ENCODE data around the gene KCNMB2. TPM values are rescaled to one million over a fixed set of nuclear protein-coding genes. Genes with fewer than 3 reads are reported as not detected.

Gene KCNMB2
- total RNA-seq, 1 donor from 2014 or later: not detected

- Histone ChIP-seq H3K4me3 (no peak overlapping the region), H3K27ac (no peak overlapping the region), H3K4me1 (no peaks in the 10 kb centered on the region), H3K27me3 (no peaks in the 10 kb centered on the region), H3K9me3 (no peaks in the 10 kb centered on the region), H3K36me3 (no peaks in the 10 kb centered on the region)
- no peak for TF ChIP-seq CTCF (IDR thresholded peaks at IDR 0.05)
- intact Hi-C loops (cut with DNase I): no loop called here
- DNase-seq (ENCODE audit: low spot score in 2 of 2): no peak
Measured at GRCh38 chr3:178749471-178749870, 213.2 kb downstream of the KCNMB2 start.

DNA sequence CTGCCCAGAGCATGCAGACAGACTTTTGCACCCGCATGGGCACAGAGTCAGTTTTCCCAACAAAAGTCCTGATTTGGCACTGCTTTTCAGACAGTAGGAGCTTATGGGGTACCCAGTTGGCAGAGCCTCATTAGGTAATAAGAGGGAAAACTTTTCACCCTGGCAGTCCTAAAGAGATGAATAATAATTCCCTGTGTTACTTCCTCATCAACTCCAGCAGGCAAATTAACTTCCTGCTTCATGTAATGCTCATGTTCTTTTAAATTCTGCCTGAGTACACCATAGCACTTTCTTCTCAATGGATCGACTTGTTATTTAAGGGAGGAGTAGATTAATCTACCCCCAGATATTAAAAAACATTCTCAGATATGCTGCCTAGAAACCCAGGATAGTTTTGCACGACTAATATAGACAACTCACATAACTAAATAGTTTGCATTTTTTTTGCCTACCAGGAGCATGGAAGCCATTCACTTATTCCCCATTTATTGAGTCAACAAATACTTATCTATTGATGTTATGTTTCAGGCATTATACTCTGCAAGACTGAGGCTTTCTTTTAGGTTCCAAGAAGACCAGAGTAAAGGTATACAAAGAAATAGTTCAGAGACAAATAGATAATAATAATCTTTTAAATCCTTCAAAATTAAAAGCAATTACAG, 214.5 kb downstream of the KCNMB2 start:
- H3K4me1 ChIP-seq: no peaks in the 10 kb centered on the region
- intact Hi-C loops (cut with DNase I): no loop called here

DNA sequence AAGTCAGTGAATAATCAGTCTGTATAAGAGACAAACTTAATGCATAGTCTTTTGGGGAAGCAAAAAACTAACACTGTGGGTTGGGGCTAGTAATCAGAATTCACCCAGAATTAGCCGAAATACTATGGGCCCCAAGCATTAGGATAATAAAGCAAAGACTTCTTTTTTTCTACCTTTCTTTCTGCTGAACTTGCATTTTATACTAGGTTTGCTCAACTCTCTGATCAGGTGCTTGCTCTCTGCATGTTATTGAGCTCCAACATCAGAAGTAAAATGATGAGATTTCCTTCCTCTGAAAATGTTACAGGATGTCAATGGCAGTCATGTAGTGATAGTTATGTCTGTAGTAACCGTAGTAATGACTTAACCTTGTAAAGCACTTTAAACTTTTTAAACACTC, 216.6 kb downstream of the KCNMB2 start:
- no peak overlapping the region for H3K4me3 ChIP-seq
- H3K4me1 ChIP-seq: no peaks in the 10 kb centered on the region
- H3K9me3 ChIP-seq: no peaks in the 10 kb centered on the region
- DNase-seq (ENCODE audit: low spot score in 2 of 2): no peak
- no peaks in the 10 kb centered on the region for H3K36me3 ChIP-seq
- TF ChIP-seq CTCF (IDR thresholded peaks at IDR 0.05): no peak
- no peaks in the 10 kb centered on the region for H3K27me3 ChIP-seq
- H3K27ac ChIP-seq: no peak overlapping the region
- intact Hi-C loops (cut with DNase I): no loop called here

More for the DNA sequence above, 214.5 kb downstream of the KCNMB2 start:
- no peaks in the 10 kb centered on the region for H3K9me3 ChIP-seq
- no peak for DNase-seq (ENCODE audit: low spot score in 2 of 2)
- no peak overlapping the region for H3K4me3 ChIP-seq
- H3K36me3 ChIP-seq: no peaks in the 10 kb centered on the region
- TF ChIP-seq CTCF (IDR thresholded peaks at IDR 0.05): no peak
- no peaks in the 10 kb centered on the region for H3K27me3 ChIP-seq
- H3K27ac ChIP-seq: no peak overlapping the region

- Histone ChIP-seq H3K4me3 (no peak overlapping the region), H3K27ac (no peak overlapping the region), H3K27me3 (no peaks in the 10 kb centered on the region), H3K36me3 (no peaks in the 10 kb centered on the region), H3K9me3 (no peaks in the 10 kb centered on the region), H3K4me1 (no peaks in the 10 kb centered on the region)
- no peak for DNase-seq (ENCODE audit: low spot score in 2 of 2)
- TF ChIP-seq CTCF (IDR thresholded peaks at IDR 0.05): no peak
- intact Hi-C loops (cut with DNase I): no loop called here
Measured at GRCh38 chr3:178754852-178755510, 218.7 kb downstream of the KCNMB2 start.

GRCh38 chr3:178761024-178761423, 224.8 kb downstream of the KCNMB2 start:
- intact Hi-C loops (cut with DNase I): no loop called here
- Histone ChIP-seq H3K9me3 (no peaks in the 10 kb centered on the region), H3K4me1 (no peaks in the 10 kb centered on the region), H3K27me3 (no peaks in the 10 kb centered on the region), H3K4me3 (no peak overlapping the region), H3K27ac (no peak overlapping the region), H3K36me3 (no peaks in the 10 kb centered on the region)
- TF ChIP-seq CTCF (IDR thresholded peaks at IDR 0.05): no peak
- no peak for DNase-seq (ENCODE audit: low spot score in 2 of 2)

Data from ascending aorta (tissue), 2 donors.